GM19463 (cell line): Measurements from ENCODE around the gene ZNF385C.

Experiments
- ATAC-seq: cut with Tn5 transposase; IDR thresholded peaks from one replicate; pipeline ENCODE4 v1.9.1; 2021; ENCODE audit warnings: mild to moderate bottlenecking, moderate library complexity; ENCODE audit not compliant: unreplicated experiment

The ZNF385C gene

DNA sequence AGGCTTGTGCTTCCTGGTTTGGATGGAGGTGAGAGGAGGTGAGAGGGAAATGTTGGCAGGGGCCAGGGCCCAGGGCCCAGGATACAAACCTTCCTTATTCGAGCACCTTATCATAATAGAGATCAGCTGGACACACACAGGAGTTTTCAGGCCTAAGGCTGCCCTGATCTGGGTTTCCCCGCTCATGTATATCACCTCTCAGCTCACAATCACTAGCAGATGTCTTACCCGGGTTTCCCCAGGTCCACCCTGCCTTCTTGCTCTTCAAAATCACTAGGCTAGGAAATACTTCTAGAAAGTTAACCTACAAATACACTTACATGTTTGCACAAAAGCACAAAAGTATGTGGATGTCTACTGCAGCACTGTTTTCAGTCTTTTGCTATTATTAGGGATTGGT, 28.6 kb upstream of the ZNF385C start:
- ATAC-seq, result no peak

DNA sequence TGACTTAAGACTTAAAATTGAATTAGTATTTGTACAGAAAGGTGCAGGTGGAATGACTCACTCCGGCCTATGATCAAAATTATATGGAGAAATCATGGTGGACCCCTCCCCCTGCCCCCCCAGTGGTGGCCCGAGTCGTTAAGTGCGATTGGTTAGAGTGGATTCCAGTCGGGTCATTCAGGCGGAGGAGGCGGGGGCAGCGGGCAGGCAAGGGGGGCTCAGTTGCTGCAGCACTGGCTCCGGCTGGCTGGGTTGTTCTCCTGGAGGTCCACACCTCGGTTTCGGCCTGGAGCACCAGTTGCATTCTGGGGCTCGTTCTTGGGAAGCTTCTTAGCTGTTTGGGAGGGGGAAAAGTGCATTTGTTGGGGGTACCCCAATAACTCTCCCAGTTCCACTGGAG, 27.3 kb upstream of the ZNF385C start:
- no peak for ATAC-seq

DNA sequence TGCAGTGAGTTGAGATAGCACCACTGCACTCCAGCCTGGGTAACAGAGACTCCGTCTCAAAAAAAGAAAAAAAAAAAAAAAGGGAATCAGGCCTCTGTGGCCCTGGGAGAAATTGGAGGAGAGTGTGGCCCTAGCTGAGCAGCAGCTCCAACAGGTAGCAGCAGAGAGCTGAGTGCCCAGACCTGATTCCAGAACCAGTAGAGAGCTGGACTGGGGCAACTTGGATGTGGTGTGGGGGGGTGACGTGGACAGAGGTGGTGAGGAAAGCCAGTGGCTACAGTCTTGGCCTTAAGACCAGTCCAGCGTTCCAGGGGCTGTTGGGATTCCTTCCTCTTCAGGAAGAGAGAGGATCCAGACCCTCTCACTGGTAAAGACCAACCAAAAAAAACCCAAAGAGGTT, 26.0 kb upstream of the ZNF385C start:
- ATAC-seq, result no peak

DNA sequence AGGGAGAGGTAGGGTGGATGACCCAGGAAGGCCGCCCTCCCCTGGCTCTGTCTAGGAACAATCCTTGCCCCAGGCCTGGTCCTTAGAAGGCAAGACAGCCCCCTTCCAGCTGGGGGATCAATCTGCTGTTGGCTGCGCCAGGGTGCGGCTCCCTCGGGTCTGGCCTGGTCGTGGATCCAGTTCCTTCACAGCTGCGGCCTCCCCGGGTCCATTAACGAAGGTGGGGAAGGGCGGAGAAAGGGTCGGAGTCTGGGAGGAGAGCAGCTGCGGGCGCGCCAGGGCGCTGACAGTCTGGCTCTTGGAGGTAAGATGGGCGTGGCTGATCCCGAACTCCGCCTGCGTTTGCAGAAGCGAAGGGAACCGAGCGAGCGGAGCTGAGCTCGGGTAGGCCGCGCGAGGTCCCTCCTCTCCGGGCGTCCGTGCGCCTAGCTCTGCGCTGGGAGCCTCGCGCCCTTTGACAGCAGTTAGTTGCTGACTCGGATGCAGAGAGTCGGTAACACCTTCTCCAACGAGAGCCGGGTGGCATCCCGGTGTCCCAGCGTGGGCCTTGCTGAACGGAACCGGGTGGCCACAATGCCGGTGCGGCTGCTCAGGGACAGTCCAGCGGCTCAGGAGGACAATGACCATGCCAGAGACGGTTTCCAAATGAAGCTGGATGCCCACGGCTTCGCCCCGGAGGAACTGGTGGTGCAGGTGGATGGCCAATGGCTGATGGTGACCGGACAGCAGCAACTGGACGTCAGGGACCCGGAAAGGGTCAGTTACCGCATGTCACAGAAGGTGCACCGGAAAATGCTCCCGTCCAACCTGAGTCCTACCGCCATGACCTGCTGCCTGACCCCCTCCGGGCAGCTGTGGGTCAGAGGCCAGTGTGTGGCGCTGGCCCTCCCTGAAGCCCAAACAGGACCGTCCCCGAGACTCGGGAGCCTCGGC, 24.4 kb upstream of the ZNF385C start, which contains the start of gene HSPB9:
Gene HSPB9 (plus strand): TSS at position 434 of the 933 bp plus-strand sequence. CDS start 47 bp downstream, at position 481.
- ATAC-seq, result no peak

DNA sequence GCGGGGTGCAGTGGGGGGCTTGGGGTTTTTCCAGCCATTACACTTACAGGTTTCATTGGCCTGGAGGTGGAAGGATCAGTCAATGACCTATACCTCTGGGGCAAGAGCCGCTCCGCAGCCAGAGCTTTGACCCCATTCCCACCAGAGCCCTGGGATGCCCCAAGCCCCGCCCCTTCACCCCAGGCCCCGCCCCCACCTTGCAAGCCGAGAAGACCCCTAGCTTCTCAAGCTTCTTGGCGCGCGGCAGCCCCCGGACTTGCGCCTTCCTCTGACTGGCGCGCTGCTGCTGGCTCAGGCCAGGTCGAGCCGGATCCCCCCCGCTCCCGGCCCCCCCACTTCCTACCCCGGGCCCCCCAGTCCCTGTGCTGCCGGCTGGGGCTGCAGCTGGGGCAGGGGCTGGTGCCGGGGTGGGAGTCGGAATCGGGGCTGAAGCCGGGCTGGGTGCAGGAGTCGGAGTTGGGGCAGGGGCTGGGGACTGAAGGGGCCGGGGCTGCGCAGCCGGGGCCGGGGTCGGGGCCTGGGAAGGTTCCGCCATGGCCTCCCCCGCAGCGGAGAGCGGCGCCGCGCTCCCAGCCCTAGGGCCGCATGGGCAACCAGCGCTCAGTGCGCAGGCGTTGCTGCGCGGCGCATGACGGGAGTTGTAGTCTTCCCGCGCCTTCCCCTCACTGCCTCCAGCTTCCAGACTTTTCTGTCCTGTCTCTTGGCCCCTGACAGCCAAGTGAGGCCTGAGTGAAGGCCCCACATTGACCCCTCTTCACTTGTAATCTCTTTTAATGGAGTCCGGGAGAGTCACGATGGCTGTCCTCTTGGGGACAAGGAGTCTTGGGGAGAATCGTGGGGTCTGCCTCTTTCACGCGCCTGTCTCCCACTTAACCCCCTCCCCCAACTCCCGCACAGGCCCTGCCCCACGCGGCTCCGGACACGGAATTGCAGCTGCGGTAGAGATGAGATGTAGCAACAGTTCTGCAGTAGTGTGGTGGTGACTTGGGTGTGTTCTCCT, 22.8 kb upstream of the ZNF385C start, which contains the start of gene KAT2A:
Gene KAT2A (minus strand): TSS at position 598 of the 1,000 bp plus-strand sequence. CDS start 63 bp downstream, at position 535.
- peak; percentile 84 for ATAC-seq

DNA sequence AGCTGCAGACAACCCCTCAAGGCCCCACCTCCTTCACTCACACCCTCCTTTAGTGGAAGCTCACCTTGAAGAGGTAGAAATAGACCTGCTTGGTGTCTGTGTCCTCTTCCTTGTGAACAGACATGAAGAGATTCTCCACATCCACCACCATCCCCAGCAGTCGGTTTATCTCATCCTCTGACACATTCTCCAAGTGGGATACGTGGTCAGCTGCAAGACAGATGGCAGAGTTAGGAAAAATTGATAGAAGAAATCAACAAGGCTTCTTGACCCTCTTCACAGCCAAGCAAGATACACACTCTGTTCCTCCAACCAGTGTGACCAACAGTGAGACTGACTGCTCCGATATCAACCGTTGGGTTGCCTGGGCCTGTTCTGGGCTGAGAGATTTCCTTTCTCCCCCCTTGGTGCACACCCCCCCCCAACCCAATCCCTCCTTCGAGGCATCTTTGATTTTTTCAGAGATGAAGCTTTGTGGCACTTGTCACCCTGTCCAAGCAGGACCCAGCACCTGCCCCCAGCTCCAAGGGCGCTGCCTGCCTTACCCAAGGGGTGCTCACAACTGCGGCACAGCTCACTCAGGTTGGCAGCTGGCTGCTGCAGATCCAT, 22.0 kb upstream of the ZNF385C start:
- no peak for ATAC-seq

DNA sequence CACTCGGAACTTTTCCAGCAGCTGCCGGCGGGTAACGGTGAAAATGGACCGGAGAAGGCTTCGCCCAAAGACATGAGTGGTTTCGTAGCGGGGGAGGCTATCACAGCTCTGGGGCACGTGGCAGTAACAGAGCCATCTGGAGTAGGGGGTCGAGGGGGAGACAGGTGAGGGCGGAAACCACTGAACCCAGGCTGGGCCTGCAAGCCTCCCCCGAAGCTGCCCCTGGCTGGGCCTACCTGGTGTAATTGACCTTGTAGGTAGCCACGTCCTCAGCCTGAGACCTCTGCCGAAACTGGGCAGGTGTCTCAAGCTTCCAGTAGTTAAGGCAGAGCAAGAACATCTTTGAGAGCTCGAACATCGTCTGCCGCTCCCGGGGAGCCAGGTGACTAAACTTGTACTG, 21.0 kb upstream of the ZNF385C start:
- no peak for ATAC-seq

DNA sequence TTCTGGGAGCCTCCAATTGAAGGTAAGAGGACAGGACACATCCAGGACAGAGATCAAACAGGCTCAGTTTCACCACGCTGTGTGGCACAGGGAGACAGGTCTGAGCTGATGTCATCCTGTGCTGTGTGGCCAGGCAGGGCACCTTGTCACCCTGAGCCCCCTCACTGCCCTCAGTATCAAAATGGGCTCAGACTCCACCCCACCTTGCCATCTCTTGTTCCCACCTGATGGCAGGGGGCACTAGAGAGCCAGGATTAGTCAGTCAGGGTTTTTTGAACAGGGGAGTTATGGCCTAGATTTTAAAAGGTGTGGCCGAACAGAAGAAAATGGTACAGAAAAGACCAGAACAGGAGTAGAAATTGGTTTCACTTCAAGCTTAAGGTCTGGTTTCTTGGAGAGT, 20.3 kb upstream of the ZNF385C start:
- no peak for ATAC-seq

DNA sequence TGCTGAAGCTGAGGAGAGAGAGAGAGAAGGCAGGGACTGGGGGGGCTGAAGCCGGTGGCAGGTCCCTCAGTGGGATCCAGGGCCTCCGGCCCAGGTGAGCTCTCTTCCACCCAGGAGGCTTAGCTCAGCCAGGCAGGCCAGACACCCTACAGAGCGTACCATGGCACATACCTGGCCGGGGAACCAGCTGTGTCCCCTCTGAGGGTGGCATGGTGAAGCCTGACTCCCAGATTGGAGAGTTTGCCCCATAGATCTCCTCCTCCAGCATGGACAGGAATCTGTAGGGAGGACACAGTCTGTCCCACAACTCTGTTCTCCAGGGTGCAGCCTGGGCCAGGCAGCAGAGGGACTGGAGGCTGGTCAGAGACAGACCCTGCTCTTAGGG, 19.8 kb upstream of the ZNF385C start:
- ATAC-seq, result no peak

DNA sequence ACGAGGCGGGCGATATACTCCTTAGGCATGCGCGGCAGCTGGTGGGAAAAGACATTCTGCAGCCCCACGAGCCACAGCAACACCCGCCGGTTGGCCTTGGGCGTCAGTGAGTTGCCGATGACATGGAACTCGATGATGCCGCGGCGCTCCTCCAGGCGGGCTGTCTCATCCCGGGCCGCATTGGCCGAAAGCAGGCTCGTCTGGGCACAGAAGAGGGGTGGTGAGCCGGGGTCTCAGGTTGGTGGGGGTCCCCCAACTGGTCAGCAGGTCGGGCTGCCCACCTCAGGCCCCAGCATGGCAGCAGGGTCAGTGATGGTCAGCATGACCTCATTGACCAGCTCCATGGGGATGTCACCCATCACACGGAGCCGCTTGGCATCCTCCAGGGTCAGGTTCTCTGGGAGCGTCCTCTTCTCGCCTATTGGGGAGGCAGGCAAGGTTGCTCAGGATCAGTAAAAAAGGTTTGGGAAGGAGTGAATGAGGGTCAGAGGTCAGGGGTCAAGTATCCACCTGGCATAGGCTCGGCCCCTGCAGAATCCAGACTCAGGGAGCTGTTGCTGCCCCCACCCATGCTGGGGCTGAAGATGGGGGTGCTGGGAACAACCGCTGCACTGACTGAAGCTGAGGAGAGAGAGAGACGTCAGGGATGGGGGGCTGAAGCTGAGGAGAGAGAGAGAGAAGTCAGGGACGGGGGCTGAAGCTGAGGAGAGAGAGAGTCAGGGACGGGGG, 19.3 kb upstream of the ZNF385C start:
- ATAC-seq, result no peak

DNA sequence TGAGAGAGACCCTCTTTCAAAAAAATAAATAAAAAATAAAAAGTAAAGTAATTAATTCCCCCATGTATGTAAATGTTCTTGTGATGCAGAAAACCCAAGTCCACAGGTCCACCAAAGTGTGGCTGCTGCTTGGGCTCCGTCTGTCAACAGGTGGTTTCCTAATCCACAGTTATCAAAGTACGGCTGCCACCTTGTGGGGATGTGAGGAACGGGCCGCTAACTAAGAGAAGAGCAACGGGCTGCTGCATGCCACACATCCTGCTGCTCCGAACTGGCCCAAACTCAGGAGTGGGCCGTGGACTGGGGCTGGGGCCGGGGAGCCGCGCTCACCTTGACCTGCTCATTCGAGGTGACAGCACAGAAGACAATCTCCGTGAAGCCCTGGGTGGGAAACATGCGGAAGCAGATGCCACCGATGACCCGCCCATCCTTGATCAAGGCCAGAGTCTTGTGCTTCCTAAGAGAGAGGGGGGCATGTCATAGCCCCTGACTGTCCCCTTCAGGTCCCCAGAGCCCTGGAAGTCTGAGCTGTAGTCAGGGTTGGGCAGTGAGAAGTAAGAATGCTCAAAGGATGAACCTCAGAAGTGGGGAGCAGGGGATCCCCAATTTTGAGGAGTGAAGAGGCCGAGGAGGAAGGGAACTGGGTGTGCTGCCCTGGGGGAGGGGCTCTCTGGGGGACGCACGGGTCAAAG, 18.6 kb upstream of the ZNF385C start:
- no peak for ATAC-seq

DNA sequence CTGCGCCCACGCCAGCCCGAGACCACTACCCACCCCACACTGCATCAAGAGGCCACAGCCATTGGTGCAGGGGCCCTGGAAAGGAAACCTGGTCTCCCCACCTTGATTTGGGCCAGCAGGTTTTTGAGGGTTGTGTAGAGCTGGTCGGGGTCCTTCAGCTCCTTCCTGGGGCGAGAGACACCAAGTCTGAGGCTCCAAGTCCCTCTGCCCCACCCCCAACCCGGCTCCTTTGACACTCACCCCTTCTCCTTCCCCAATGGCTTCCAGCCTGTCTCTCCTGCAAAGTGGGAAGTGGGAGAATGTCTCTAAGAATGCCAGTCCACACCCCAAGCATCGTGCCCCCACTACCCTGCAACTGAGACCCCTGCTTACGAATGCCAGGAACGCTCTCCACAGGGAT, 15.8 kb upstream of the ZNF385C start:
- ATAC-seq, result no peak

DNA sequence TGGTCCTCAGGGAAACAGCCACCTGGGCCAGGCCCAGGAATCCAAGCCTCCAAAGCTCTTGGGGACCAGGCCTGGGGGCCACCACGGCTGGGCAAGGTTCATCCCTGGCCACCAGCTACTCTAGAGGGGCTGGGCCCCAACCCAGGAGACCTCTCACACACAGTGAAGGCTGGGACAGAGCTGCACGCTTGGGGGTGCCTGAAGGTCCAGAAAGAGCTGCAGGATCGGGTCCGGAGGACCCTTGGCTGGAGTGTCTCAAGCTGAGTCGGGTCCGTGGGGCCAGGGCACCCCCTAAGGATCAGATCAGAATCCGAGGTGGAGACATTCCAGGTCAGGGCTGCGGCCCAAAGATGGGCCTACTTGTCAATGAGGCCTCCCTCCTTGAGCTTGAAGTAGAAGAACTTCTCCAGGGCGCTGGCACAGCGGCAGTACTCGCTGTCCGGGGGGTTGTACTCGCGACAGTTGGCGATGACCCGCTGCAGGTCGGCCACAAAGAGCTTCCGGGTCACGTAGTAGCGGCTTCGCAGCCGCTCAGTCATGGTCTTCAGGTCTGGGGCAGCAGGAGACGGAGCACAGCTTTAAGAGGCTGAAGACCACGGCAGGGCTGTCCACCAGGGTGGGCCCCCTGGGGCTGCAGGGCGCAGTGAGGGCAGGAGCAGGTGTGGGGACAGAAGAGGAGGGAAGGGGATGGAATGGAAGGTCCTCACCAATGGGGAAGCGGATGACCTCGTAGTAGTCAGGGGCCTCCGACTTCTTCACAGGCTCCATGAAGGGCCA, 15.2 kb upstream of the ZNF385C start:
- no peak for ATAC-seq

DNA sequence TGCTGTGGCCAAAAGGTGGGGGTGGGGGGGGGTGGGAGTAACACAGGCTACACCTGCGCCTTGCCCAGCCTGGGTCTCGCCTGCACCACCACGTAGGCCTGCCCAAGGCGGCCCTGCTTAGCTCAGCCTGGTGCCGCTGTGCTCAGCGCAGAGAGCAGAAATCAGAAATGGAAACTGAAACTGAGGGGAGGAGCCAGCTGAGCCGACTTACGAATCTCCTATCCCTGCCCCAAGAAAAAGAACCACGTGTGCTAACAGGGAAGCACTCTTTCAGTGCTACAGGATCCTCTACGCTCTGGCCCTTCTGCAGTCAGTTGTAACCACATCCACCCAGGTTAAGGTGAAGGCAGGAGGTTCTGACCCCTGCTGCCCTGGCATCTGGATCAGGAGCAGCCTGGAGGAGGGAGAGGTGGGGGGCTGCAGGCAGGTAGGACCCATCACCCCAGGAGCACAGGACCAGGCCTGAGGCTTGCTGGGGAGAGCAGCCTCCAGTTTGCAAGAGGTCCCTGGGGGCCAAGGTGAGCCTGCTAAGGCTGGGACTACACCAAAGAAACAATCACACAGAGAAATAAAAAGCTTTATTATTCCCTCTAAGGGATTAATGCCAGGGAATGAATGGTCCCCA, 14.4 kb upstream of the ZNF385C start, which contains the start of gene DHX58:
Gene DHX58 (minus strand): TSS at position 163 of the 625 bp plus-strand sequence. CDS start 822 bp downstream, outside the sequence.
- ATAC-seq, result peak; percentile 73

DNA sequence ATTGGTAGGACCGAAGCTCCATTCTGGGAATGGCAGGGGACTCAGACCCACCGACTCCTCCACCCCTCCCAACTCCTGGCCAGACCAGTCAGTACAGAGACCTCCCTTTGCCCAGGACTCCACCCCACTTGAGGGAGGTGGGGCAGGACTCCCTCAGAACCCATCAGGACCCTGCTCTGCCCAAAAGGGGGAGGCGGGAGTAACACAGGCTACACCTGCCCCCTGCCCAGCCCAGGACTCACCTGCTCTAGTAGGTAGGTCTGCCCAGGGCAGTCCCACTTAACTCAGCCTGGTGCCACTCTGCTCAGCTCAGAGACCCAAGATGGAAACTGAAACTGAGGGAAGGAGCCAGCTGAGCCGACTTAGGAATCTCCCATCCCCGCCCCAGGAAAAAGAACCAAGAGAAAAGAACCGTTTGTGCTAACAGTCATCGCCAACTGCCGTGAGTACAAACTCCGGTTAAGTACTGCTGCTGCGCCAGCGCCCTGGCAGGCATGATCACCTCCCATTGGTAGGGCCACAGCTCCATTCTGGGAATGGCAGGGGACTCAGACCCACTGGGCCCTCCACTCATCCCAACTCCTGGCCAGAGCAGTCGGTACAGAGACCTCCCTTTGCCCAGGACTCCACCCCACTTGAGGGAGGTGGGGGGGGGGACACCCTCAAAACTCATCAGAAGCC, 13.7 kb upstream of the ZNF385C start:
- no peak for ATAC-seq

DNA sequence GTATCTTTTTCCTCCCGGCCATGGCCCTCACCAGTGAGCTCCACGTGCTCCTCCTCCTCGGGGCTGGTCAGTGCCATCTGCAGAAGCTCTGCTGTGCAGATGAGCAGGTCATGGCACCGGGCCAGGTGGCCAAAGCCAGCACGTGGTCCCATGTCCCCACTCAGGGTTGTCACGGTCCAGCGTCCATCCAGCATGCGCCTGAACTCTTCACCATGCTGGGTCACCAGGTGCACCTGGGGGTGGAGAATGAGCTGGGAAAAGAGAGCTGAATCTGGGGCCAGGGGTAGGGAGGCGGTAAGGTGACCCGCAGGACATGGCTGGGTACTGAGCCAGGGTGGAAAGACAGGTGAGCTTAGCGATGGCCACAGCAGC, 13.0 kb upstream of the ZNF385C start:
- ATAC-seq, result no peak

DNA sequence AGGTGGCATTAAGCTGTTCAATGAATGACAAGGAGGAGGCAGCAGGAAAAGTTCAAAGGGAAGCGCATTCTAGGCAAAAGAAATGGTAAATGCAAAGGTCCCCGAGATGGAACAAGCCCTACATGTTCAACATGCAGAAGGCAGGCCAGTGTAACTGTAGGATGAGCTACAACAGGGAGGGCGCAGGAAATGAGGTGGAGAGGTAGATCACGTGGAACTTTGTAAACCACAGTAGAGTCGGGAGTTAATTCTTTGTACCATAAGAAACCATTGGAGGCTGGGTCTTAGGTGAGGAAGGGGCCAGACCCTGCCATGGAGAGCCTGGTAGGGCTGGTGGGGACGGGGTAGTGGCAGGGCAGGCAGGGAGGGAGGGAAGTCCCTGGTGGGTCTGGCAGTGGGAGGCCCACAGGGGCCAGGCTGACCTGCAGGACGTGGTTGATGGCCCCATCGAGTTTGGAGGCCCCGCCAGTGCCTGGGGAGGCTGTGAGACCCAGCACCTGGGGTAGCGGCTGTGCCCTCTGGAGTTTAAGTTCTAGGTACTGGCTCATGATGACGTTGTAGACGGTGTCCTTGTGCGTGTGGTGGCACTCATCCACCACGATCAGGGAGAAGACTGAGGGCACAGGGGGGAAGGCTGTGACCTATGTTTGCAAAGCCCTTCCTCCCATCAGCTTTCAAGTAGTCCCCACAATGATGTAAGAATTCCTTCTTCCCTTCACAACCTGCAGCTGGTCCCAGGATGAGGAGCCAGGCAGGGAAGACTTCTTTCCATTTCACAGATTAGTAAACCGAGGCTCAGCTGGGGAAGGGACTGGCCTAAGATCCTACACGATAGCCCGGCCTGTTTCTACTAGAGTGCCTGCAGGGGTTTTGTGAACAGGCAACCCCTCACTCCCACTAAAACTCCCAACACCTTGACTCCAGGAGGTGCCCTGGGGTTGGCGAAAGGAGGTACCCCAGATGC, 12.3 kb upstream of the ZNF385C start:
- no peak for ATAC-seq
